Memory B cell (primary cell): ENCODE data around the gene ARID3A.

ENCODE experiments used
- ATAC-seq: fragments of 150-1000 bp; cut with Tn5 transposase; 2 replicates; pipeline ENCODE4 v1.10.0; 2021; ENCODE audit warnings: low read depth, mild to moderate bottlenecking, moderate library complexity
- DNase-seq, 2 donors: peaks; one replicate each; pipeline ENCODE4 v3.0.0; 2022; ENCODE audit warnings: low spot score in 2 of 2
- H3K27ac Mint-ChIP-seq: one replicate; pipeline ENCODE4 v1.8.0; 2022; ENCODE audit warnings: mild to moderate bottlenecking, moderate library complexity, mixed read lengths
- H3K27me3 Mint-ChIP-seq: one replicate; pipeline ENCODE4 v1.8.0; 2022; ENCODE audit warnings: mixed read lengths
- H3K36me3 Mint-ChIP-seq: one replicate; pipeline ENCODE4 v1.8.0; 2022; ENCODE audit warnings: mild to moderate bottlenecking, mixed read lengths
- H3K4me1 Mint-ChIP-seq: one replicate; pipeline ENCODE4 v1.8.0; 2022; ENCODE audit warnings: mixed read lengths
- H3K4me3 Mint-ChIP-seq: one replicate; pipeline ENCODE4 v1.8.0; 2022; ENCODE audit warnings: mild to moderate bottlenecking, moderate library complexity, mixed read lengths
- H3K9me3 Mint-ChIP-seq: one replicate; pipeline ENCODE4 v1.8.0; 2022; ENCODE audit warnings: mixed read lengths

The ARID3A gene

GRCh38 chr19:913080-913748 is 12.6 kb upstream of the ARID3A start, which contains the start of gene R3HDM4:
TSS of gene R3HDM4 (minus strand) at chr19:913219. CDS start at chr19:913157, 62 bp downstream.
- peak; percentile 44 for ATAC-seq
- peak within 1 kb of the TSS; percentile 94 for H3K27ac Mint-ChIP-seq
- DNase-seq: peak in 1 of 2 donors; percentile 79
- peaks cover 15% of the 10 kb centered on the region for H3K4me1 Mint-ChIP-seq
- peaks cover 6% of the 10 kb centered on the region for H3K36me3 Mint-ChIP-seq
- peak within 1 kb of the TSS; percentile 97 for H3K4me3 Mint-ChIP-seq
- no peaks in the 10 kb centered on the region for H3K9me3 Mint-ChIP-seq
- H3K27me3 Mint-ChIP-seq: no peaks in the 10 kb centered on the region

GRCh38 chr19:916645-917322 is 9.1 kb upstream of the ARID3A start:
- H3K4me3 Mint-ChIP-seq: peak overlapping the region; percentile 71
- ATAC-seq (no peak), DNase-seq (peak in 1 of 2 donors; percentile 49)
- H3K9me3 Mint-ChIP-seq: no peaks in the 10 kb centered on the region
- no peaks in the 10 kb centered on the region for H3K36me3 Mint-ChIP-seq
- no peak overlapping the region for H3K27ac Mint-ChIP-seq
- H3K27me3 Mint-ChIP-seq: no peaks in the 10 kb centered on the region
- H3K4me1 Mint-ChIP-seq: peaks cover 21% of the 10 kb centered on the region

GRCh38 chr19:917323-918151 is 8.3 kb upstream of the ARID3A start, which contains the start of gene KISS1R:
TSS of gene KISS1R (plus strand) at chr19:917333. CDS start at chr19:917503, 170 bp downstream.
- peak; percentile 56 for ATAC-seq
- H3K36me3 Mint-ChIP-seq: no peaks in the 10 kb centered on the region
- peaks cover 21% of the 10 kb centered on the region for H3K4me1 Mint-ChIP-seq
- peak; percentile 81 to 82 for DNase-seq
- no peaks in the 10 kb centered on the region for H3K27me3 Mint-ChIP-seq
- no peaks in the 10 kb centered on the region for H3K9me3 Mint-ChIP-seq
- H3K4me3 Mint-ChIP-seq: peak within 1 kb of the TSS; percentile 78
- H3K27ac Mint-ChIP-seq: peak within 1 kb of the TSS; percentile 55

- Mint-ChIP-seq H3K27me3 (no peaks in the 10 kb centered on the region), H3K36me3 (no peaks in the 10 kb centered on the region), H3K9me3 (no peaks in the 10 kb centered on the region), H3K4me3 (peak overlapping the region; percentile 78), H3K27ac (peak overlapping the region; percentile 55), H3K4me1 (peaks cover 21% of the 10 kb centered on the region)
- ATAC-seq: no peak
- no peak for DNase-seq
These were observed 7.7 kb upstream of the ARID3A start for GRCh38 chr19:918152-918437.

- DNase-seq: no peak
- no peaks in the 10 kb centered on the region for H3K36me3 Mint-ChIP-seq
- peak overlapping the region; percentile 55 for H3K27ac Mint-ChIP-seq
- no peaks in the 10 kb centered on the region for H3K27me3 Mint-ChIP-seq
- H3K4me3 Mint-ChIP-seq: peak overlapping the region; percentile 81
- H3K4me1 Mint-ChIP-seq: peaks cover 21% of the 10 kb centered on the region
- ATAC-seq: no peak
- H3K9me3 Mint-ChIP-seq: no peaks in the 10 kb centered on the region
These were observed 7.2 kb upstream of the ARID3A start for GRCh38 chr19:918481-919198.

GRCh38 chr19:919199-920050 is 6.4 kb upstream of the ARID3A start:
- Mint-ChIP-seq H3K9me3 (no peaks in the 10 kb centered on the region), H3K27ac (peak overlapping the region; percentile 55), H3K4me3 (peak overlapping the region; percentile 77), H3K27me3 (no peaks in the 10 kb centered on the region), H3K4me1 (peaks cover 19% of the 10 kb centered on the region), H3K36me3 (no peaks in the 10 kb centered on the region)
- DNase-seq: peak in 1 of 2 donors; percentile 67
- peak; percentile 44 for ATAC-seq

- Mint-ChIP-seq H3K27ac (peak overlapping the region; percentile 65), H3K4me1 (peaks cover 18% of the 10 kb centered on the region), H3K4me3 (peak overlapping the region; percentile 85), H3K9me3 (no peaks in the 10 kb centered on the region), H3K27me3 (no peaks in the 10 kb centered on the region), H3K36me3 (no peaks in the 10 kb centered on the region)
- DNase-seq (peak; percentile 79 to 83), ATAC-seq (peak; percentile 52)
These were observed 5.6 kb upstream of the ARID3A start for GRCh38 chr19:920051-920864.

GRCh38 chr19:924553-925086 is 1.2 kb upstream of the ARID3A start:
- ATAC-seq (no peak), DNase-seq (no peak)
- Mint-ChIP-seq H3K27me3 (no peaks in the 10 kb centered on the region), H3K27ac (peak overlapping the region; percentile 87), H3K4me3 (peak overlapping the region; percentile 91), H3K4me1 (peaks cover 9% of the 10 kb centered on the region), H3K9me3 (no peaks in the 10 kb centered on the region), H3K36me3 (no peaks in the 10 kb centered on the region)

- Mint-ChIP-seq H3K4me3 (peak overlapping the region; percentile 91), H3K27me3 (no peaks in the 10 kb centered on the region), H3K4me1 (peaks cover 9% of the 10 kb centered on the region), H3K27ac (peak overlapping the region; percentile 87), H3K9me3 (no peaks in the 10 kb centered on the region), H3K36me3 (no peaks in the 10 kb centered on the region)
- DNase-seq: peak in 1 of 2 donors; percentile 46
- ATAC-seq: peak; percentile 50
These were observed 729 bp upstream of the ARID3A start for GRCh38 chr19:925087-925525.

- no peaks in the 10 kb centered on the region for H3K27me3 Mint-ChIP-seq
- H3K4me3 Mint-ChIP-seq: peak overlapping the region; percentile 91
- peaks cover 5% of the 10 kb centered on the region for H3K4me1 Mint-ChIP-seq
- peak overlapping the region; percentile 74 for H3K27ac Mint-ChIP-seq
- DNase-seq: no peak
- H3K9me3 Mint-ChIP-seq: no peaks in the 10 kb centered on the region
- no peak for ATAC-seq
- no peaks in the 10 kb centered on the region for H3K36me3 Mint-ChIP-seq
These were observed 421 bp downstream of the ARID3A start for GRCh38 chr19:926323-926588.

GRCh38 chr19:926589-927350 is 935 bp downstream of the ARID3A start:
- Mint-ChIP-seq H3K27me3 (no peaks in the 10 kb centered on the region), H3K9me3 (no peaks in the 10 kb centered on the region), H3K4me3 (peak overlapping the region; percentile 91), H3K27ac (peak overlapping the region; percentile 74), H3K36me3 (no peaks in the 10 kb centered on the region), H3K4me1 (peaks cover 2% of the 10 kb centered on the region)
- peak; percentile 56 to 61 for DNase-seq
- ATAC-seq: peak; percentile 34

GRCh38 chr19:927351-927779 is 1.5 kb downstream of the ARID3A start:
- ATAC-seq (no peak), DNase-seq (no peak)
- H3K27ac Mint-ChIP-seq: peak overlapping the region; percentile 41
- H3K4me1 Mint-ChIP-seq: peaks cover 5% of the 10 kb centered on the region
- H3K36me3 Mint-ChIP-seq: no peaks in the 10 kb centered on the region
- no peaks in the 10 kb centered on the region for H3K9me3 Mint-ChIP-seq
- no peaks in the 10 kb centered on the region for H3K27me3 Mint-ChIP-seq
- H3K4me3 Mint-ChIP-seq: peak overlapping the region; percentile 46
